Measurements from ENCODE around the gene MKNK2.
"Not testable (repeated sequence)": the region's sequence is repeated elsewhere in the genome, so short reads cannot be mapped to it uniquely, and the experiment has no call there.

MKNK2 gene

GRCh38 chr19:1991018-1991913 is 59.8 kb downstream of the MKNK2 start:
- DNase-seq (ENCODE audit: low spot score), result no peak

DNA sequence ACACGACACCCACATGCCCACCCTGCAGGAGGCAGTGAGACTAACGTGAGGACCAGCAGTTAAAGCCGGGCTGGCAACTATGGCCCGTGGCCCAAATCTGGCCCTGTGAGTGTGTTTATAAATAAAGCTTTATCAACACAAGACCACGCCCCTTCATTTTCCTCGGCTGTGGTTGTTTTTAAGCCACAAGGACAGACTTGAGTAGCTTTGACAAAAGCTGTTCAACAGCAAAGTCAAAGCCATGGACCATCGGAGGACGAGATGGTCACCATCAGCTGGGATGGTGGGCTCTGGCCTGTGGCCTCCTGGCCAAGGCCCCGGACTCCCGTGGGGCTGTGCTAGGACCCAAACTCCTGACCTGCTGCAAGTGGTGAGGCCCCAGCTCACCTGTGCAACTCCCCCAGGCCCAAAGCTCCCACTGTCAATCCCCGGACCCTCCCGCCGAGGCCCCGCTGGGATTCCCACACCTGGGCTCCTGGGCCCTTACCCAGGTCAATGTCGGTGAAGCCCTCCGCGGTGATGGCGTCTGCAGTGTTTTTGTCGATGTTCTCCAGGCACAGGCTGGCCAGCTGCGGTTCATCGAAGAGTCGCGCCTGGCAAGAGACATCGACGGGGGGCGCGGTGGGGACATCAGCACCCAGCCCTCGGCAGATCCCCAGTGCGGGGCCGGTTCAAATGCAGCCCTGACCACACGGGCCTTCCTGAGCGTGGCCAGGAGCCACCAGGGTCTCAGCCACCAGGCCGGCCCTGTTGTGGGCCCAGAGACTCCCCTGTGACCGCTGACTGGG is 60.6 kb downstream of the MKNK2 start:
- no peak for DNase-seq (ENCODE audit: low spot score)

- no peak for DNase-seq (ENCODE audit: low spot score)
Measured at GRCh38 chr19:1989513-1990229, 61.4 kb downstream of the MKNK2 start.

GRCh38 chr19:1988464-1988863 is 62.6 kb downstream of the MKNK2 start:
- not testable (repeated sequence) for DNase-seq (ENCODE audit: low spot score)
